IMR-90 (cell line): ENCODE results near the gene CFAP119.
A peak's percentile ranks its signal among the peaks of the same experiment; 100 is the strongest.

ENCODE experiments used
- BHLHE40 ChIP-seq: fragments of 150-350 bp; IDR thresholded peaks from 2 replicates; pipeline ENCODE4 v1.6.1; 2016; ENCODE audit warnings: mild to moderate bottlenecking, low read depth, low read length
- CEBPB ChIP-seq: IDR thresholded peaks from 2 replicates; pipeline ENCODE4 v1.6.1; 2012; ENCODE audit warnings: low read depth, low read length, improper control_type of control experiment
- MAFK ChIP-seq: IDR thresholded peaks from 2 replicates; pipeline ENCODE4 v1.6.1; 2012; ENCODE audit warnings: low read depth, low read length, improper control_type of control experiment
- MAZ ChIP-seq: IDR thresholded peaks from 2 replicates; pipeline ENCODE4 v1.6.1; 2012; ENCODE audit warnings: low read depth, mild to moderate bottlenecking, low read length, improper control_type of control experiment, moderate library complexity, borderline replicate concordance
- MXI1 ChIP-seq: IDR thresholded peaks from 2 replicates; pipeline ENCODE4 v1.6.1; 2012; ENCODE audit warnings: low read depth, mild to moderate bottlenecking, low read length, moderate library complexity, borderline replicate concordance
- NFE2L2 ChIP-seq: fragments of 150-350 bp; IDR thresholded peaks from 2 replicates; pipeline ENCODE4 v1.6.1; 2016; ENCODE audit warnings: low read depth, mild to moderate bottlenecking, low read length
- POLR2A ChIP-seq: IDR thresholded peaks from 2 replicates; pipeline ENCODE4 v1.6.1; 2012; ENCODE audit warnings: mild to moderate bottlenecking, low read depth, low read length
- RAD21 ChIP-seq: IDR thresholded peaks from 2 replicates; pipeline ENCODE4 v1.6.1; 2012; ENCODE audit warnings: low read length, improper control_type of control experiment
- RCOR1 ChIP-seq: IDR thresholded peaks from 2 replicates; pipeline ENCODE4 v1.6.1; 2012; ENCODE audit warnings: mild to moderate bottlenecking, low read length, improper control_type of control experiment; ENCODE audit not compliant: insufficient replicate concordance
- RFX5 ChIP-seq: IDR thresholded peaks from 2 replicates; pipeline ENCODE4 v1.8.0; 2012; ENCODE audit warnings: low read depth, mild to moderate bottlenecking, low read length, moderate library complexity
- SMC3 ChIP-seq: fragments of 150-350 bp; IDR thresholded peaks from 2 replicates; pipeline ENCODE4 v1.6.1; 2016; ENCODE audit warnings: low read depth, mild to moderate bottlenecking, antibody characterized with exemption, low read length, moderate library complexity
- TF ChIP-seq, protein P1 (sequence below): conservative IDR thresholded peaks from 2 replicates; pipeline ENCODE4 v1.5.1; 2012; ENCODE audit warnings: mild to moderate bottlenecking, low read depth, low read length, improper control_type of control experiment
- TF ChIP-seq, protein P2 (sequence below): fragments of 150-350 bp; IDR thresholded peaks from 2 replicates; pipeline ENCODE4 v1.6.1; 2017; ENCODE audit warnings: mild to moderate bottlenecking, antibody characterized with exemption, low read length, low read depth
- TF ChIP-seq, protein P3 (sequence below): fragments of 150-350 bp; IDR thresholded peaks from 2 replicates; pipeline ENCODE4 v1.6.1; 2016; ENCODE audit warnings: low read depth, mild to moderate bottlenecking, low read length, moderate library complexity, borderline replicate concordance

DNA sequence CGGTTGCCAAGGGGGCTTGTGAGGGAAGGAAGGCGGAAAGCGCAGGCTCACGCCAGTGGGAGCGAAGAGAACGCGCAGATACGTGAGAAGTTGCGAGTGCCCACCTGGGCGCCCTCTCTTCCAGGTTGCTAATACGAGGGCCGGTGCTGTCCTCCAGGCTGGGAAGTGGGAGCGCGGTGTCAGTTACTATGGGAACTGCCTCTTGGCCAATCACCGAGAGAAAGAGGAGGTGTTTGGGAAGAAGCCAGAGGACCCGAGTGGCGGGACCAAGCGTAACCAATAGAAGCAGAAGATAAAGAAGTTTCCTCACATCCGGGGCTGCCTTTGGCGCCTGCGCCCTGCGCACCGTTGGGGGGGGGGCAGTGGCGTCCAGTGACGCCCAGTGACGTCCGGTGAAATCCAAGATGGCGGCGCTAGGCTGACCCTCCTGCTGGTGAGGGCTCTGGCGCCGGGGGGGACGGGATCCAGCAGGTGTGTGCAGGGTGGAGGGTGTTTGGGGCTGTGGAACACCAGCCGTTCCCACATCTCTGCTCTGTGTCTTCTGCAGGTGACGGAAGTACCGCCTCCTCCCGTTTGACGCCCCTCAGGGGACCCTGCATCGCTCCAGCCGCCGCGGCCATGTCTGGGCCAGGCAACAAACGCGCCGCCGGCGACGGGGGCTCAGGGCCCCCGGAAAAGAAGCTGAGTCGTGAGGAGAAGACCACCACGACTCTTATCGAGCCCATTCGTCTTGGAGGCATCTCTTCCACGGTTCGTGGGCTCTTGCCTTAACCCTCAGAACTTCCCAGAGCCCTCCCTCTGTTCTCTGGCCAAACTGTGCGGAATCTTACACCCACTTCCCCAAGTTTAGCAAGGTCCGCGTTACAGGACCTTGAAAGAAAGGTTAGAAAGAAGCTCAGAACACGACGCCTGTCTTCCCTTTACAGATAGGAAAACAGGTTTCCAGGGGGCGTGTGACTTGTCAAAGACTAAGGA, at the start of gene CFAP119, which contains the start of gene RNF40:
- TF ChIP-seq CEBPB (peak; percentile 85), MAFK (no peak), RCOR1 (no peak), POLR2A (peak; percentile 88), BHLHE40 (no peak), NFE2L2 (no peak), RAD21 (no peak), MAZ (no peak; the same call in 1 of the 2 replicates), RFX5 (no peak), SMC3 (no peak), MXI1 (peak; percentile 87)
- TF ChIP-seq, protein P1, sequence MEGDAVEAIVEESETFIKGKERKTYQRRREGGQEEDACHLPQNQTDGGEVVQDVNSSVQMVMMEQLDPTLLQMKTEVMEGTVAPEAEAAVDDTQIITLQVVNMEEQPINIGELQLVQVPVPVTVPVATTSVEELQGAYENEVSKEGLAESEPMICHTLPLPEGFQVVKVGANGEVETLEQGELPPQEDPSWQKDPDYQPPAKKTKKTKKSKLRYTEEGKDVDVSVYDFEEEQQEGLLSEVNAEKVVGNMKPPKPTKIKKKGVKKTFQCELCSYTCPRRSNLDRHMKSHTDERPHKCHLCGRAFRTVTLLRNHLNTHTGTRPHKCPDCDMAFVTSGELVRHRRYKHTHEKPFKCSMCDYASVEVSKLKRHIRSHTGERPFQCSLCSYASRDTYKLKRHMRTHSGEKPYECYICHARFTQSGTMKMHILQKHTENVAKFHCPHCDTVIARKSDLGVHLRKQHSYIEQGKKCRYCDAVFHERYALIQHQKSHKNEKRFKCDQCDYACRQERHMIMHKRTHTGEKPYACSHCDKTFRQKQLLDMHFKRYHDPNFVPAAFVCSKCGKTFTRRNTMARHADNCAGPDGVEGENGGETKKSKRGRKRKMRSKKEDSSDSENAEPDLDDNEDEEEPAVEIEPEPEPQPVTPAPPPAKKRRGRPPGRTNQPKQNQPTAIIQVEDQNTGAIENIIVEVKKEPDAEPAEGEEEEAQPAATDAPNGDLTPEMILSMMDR = no peak
- TF ChIP-seq, protein P2, sequence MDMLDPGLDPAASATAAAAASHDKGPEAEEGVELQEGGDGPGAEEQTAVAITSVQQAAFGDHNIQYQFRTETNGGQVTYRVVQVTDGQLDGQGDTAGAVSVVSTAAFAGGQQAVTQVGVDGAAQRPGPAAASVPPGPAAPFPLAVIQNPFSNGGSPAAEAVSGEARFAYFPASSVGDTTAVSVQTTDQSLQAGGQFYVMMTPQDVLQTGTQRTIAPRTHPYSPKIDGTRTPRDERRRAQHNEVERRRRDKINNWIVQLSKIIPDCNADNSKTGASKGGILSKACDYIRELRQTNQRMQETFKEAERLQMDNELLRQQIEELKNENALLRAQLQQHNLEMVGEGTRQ = no peak; the same call in 1 of the 2 replicates
- TF ChIP-seq, protein P3, sequence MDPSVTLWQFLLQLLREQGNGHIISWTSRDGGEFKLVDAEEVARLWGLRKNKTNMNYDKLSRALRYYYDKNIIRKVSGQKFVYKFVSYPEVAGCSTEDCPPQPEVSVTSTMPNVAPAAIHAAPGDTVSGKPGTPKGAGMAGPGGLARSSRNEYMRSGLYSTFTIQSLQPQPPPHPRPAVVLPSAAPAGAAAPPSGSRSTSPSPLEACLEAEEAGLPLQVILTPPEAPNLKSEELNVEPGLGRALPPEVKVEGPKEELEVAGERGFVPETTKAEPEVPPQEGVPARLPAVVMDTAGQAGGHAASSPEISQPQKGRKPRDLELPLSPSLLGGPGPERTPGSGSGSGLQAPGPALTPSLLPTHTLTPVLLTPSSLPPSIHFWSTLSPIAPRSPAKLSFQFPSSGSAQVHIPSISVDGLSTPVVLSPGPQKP = no peak
